HCT116 (cell line): ENCODE data around the gene SERHL2. TPM values are rescaled to one million over a fixed set of nuclear protein-coding genes. Genes with fewer than 3 reads are reported as not detected.
"Not testable (repeated sequence)": the region's sequence is repeated elsewhere in the genome, so short reads cannot be mapped to it uniquely, and the experiment has no call there.

Source experiments
- ATAC-seq: fragments of 200-7000 bp; cut with Tn5 transposase; 2 replicates; pipeline ENCODE4 v1.9.1; 2020; ENCODE audit warnings: mild to moderate bottlenecking, moderate library complexity
- BruUV-seq: library from RNA; stranded (reverse); fragments of 400-500 nt; replicated peaks from 2 replicates; lab custom pipeline; 2021; lab: Mats Ljungman, UMichigan
- CTCF ChIA-PET: fragments of 300-600 bp; sonication (Branson Sonifier 250); formaldehyde crosslinking; loops from one replicate; lab custom pipeline; 2021; ENCODE audit warnings: antibody characterized with exemption; lab: Charles Lee
- POLR2A ChIA-PET: fragments of 300-600, 350-600 bp; sonication (Branson Sonifier 250); formaldehyde crosslinking; loops from one replicate; lab custom pipeline; 2021; ENCODE audit warnings: antibody characterized with exemption; lab: Charles Lee
- RAD21 ChIA-PET, 2 experiments: fragments of 300-600 bp; sonication (Branson Sonifier 250); formaldehyde crosslinking; loops; one replicate each; lab custom pipeline; 2023; ENCODE audit warnings: low total read pairs in 2 of 2; ENCODE audit not compliant: uncharacterized antibody in 2 of 2, unreplicated experiment in 2 of 2, low non-redundant PET in 1 of 2; lab: Charles Lee
- DNase-seq: peaks from one replicate; pipeline ENCODE4 v3.0.0-alpha.2; 2010; ENCODE audit warnings: low read depth, low spot score
- H2AFZ ChIP-seq: fragments of 200-600 bp; shearing (Covaris generic), sonication (generic); 2 replicates; pipeline ENCODE4 v1.6.1; 2017; ENCODE audit warnings: low read depth, mixed run types, mixed read lengths, antibody characterized with exemption, low read length; ENCODE audit not compliant: poor library complexity, severe bottlenecking
- H3K27ac ChIP-seq: 2 replicates; pipeline ENCODE4 v1.5.1; 2012; ENCODE audit warnings: low read depth, low read length
- H3K27me3 ChIP-seq: fragments of 200-600 bp; sonication (generic); 2 replicates; pipeline ENCODE4 v1.6.1; 2016; ENCODE audit warnings: mixed run types, low read length, mixed read lengths; ENCODE audit not compliant: insufficient read depth
- H3K36me3 ChIP-seq, 2 experiments: fragments of 200-500 bp in 1 of 2; fragments of 200-600 bp in 1 of 2; sonication (Bioruptor generic) in 1 of 2; sonication (generic) in 1 of 2; 2 replicates each; pipeline versions ENCODE4 v1.5.1 to v1.6.1; 2014 to 2016; ENCODE audit warnings: low read length in 2 of 2, inconsistent platforms in 1 of 2, mixed read lengths in 1 of 2, mixed run types in 1 of 2; ENCODE audit not compliant: insufficient read depth in 2 of 2, control insufficient read depth in 1 of 2
- H3K4me1 ChIP-seq, 2 experiments: fragments of 200-600 bp in 1 of 2; sonication (generic) in 1 of 2; 2 replicates each; pipeline versions ENCODE4 v1.5.1 to v1.6.1; 2012 to 2017; ENCODE audit warnings: low read length in 2 of 2, inconsistent platforms in 1 of 2, mild to moderate bottlenecking in 1 of 2, mixed read lengths in 1 of 2, mixed run types in 1 of 2, moderate library complexity in 1 of 2; ENCODE audit not compliant: insufficient read depth in 2 of 2, control insufficient read depth in 1 of 2
- H3K4me2 ChIP-seq: fragments of 200-600 bp; sonication (generic); 2 replicates; pipeline ENCODE4 v1.6.1; 2017; ENCODE audit warnings: mixed run types, low read length, mixed read lengths
- H3K4me3 ChIP-seq, 2 experiments: fragments of 200-600 bp in 1 of 2; sonication (generic) in 1 of 2; replicated peaks in 1 of 2; 2 replicates each; pipeline ENCODE4 v1.5.1; 2011 to 2016; ENCODE audit warnings: low read length in 2 of 2, control low read depth in 1 of 2, low read depth in 1 of 2, mild to moderate bottlenecking in 1 of 2, mixed read lengths in 1 of 2, mixed run types in 1 of 2
- H3K79me2 ChIP-seq: fragments of 200-600 bp; sonication (generic); 2 replicates; pipeline ENCODE4 v1.6.1; 2017; ENCODE audit warnings: mild to moderate bottlenecking, mixed run types, low read length, moderate library complexity, mixed read lengths; ENCODE audit not compliant: insufficient read depth
- H3K9ac ChIP-seq: fragments of 200-600 bp; sonication (generic); 2 replicates; pipeline ENCODE4 v1.6.1; 2016; ENCODE audit warnings: low read length, mixed read lengths
- H3K9me2 ChIP-seq: fragments of 200-600 bp; sonication (generic), shearing (Covaris generic); 2 replicates; pipeline ENCODE4 v1.6.1; 2017; ENCODE audit warnings: mixed run types, mild to moderate bottlenecking, moderate library complexity; ENCODE audit not compliant: insufficient read depth
- H3K9me3 ChIP-seq, 2 experiments: fragments of 200-500 bp in 1 of 2; fragments of 200-600 bp in 1 of 2; sonication (Bioruptor generic) in 1 of 2; sonication (generic) in 1 of 2; 2 replicates each; pipeline ENCODE4 v1.6.1; 2014 to 2017; ENCODE audit warnings: low read length in 2 of 2, mixed read lengths in 2 of 2, inconsistent platforms in 1 of 2, low read depth in 1 of 2, mild to moderate bottlenecking in 1 of 2, mixed run types in 1 of 2, moderate library complexity in 1 of 2; ENCODE audit not compliant: control insufficient read depth in 1 of 2, insufficient read depth in 1 of 2
- H4K20me1 ChIP-seq: fragments of 200-600 bp; sonication (generic), shearing (Covaris generic); 2 replicates; pipeline ENCODE4 v1.6.1; 2017; ENCODE audit warnings: mixed run types, mild to moderate bottlenecking, moderate library complexity; ENCODE audit not compliant: insufficient read depth
- intact Hi-C: fragments of 100-400 bp; cut with micrococcal nuclease; formaldehyde crosslinking; loops from 2 replicates; pipeline ENCODE4 v1.10.0; 2022
- total RNA-seq: library from RNA; stranded (reverse); gene quantifications from one replicate; pipeline ENCODE4 v1.2.1, GENCODE V29; 2021; ENCODE audit not compliant: unreplicated experiment

The SERHL2 gene
- total RNA-seq, 1 experiment from 2014 or later: not detected

- H3K4me2 ChIP-seq, CTCF ChIA-PET, H3K79me2 ChIP-seq, DNase-seq, H2AFZ ChIP-seq, H3K9ac ChIP-seq, H4K20me1 ChIP-seq, H3K9me2 ChIP-seq, H3K36me3 ChIP-seq, H3K4me3 ChIP-seq, ATAC-seq, H3K9me3 ChIP-seq, RAD21 ChIA-PET, H3K27ac ChIP-seq, intact Hi-C loops, H3K4me1 ChIP-seq, H3K27me3 ChIP-seq, BruUV-seq, POLR2A ChIA-PET: not testable (repeated sequence)
These were observed 17.3 kb downstream of the SERHL2 start for GRCh38 chr22:42571068-42571467.

GRCh38 chr22:42574046-42574445 lies 20.3 kb downstream of the SERHL2 start:
- RAD21 ChIA-PET, H3K4me2 ChIP-seq, CTCF ChIA-PET, H4K20me1 ChIP-seq, DNase-seq, H3K4me3 ChIP-seq, H3K27me3 ChIP-seq, intact Hi-C loops, H2AFZ ChIP-seq, ATAC-seq, H3K4me1 ChIP-seq, POLR2A ChIA-PET, BruUV-seq, H3K9me3 ChIP-seq, H3K9ac ChIP-seq, H3K27ac ChIP-seq, H3K9me2 ChIP-seq: not testable (repeated sequence)
- Histone ChIP-seq H3K36me3 (peaks cover 7 to 17% of the 10 kb centered on the region in 2 experiments; a peak in 3 of 4 replicates), H3K79me2 (peaks cover 17% of the 10 kb centered on the region)

GRCh38 chr22:42574468-42574867 lies 20.7 kb downstream of the SERHL2 start:
- H2AFZ ChIP-seq, H3K9me3 ChIP-seq, H3K27ac ChIP-seq, BruUV-seq, H4K20me1 ChIP-seq, DNase-seq, H3K9ac ChIP-seq, intact Hi-C loops, POLR2A ChIA-PET, CTCF ChIA-PET, H3K4me3 ChIP-seq, RAD21 ChIA-PET, H3K27me3 ChIP-seq, H3K4me1 ChIP-seq, H3K4me2 ChIP-seq, ATAC-seq, H3K9me2 ChIP-seq: not testable (repeated sequence)
- Histone ChIP-seq H3K79me2 (peaks cover 20% of the 10 kb centered on the region), H3K36me3 (peaks cover 9 to 17% of the 10 kb centered on the region in 2 experiments; a peak in 3 of 4 replicates)

- H3K27ac ChIP-seq, ATAC-seq, DNase-seq, H3K9me3 ChIP-seq, H3K4me1 ChIP-seq, H4K20me1 ChIP-seq, POLR2A ChIA-PET, H3K9ac ChIP-seq, H3K9me2 ChIP-seq, intact Hi-C loops, BruUV-seq, H3K4me3 ChIP-seq, H3K4me2 ChIP-seq, CTCF ChIA-PET, RAD21 ChIA-PET, H3K27me3 ChIP-seq, H2AFZ ChIP-seq: not testable (repeated sequence)
- Histone ChIP-seq H3K36me3 (peaks cover 9 to 23% of the 10 kb centered on the region in 2 experiments; a peak in 3 of 4 replicates), H3K79me2 (peaks cover 33% of the 10 kb centered on the region)
These were observed 22.3 kb downstream of the SERHL2 start for GRCh38 chr22:42575996-42576574.
